ENCODE data around the gene NRTN. TPM values are rescaled to one million over a fixed set of nuclear protein-coding genes. Genes with fewer than 3 reads are reported as not detected.

Gene NRTN
- total RNA-seq, 1 donor from 2014 or later: 3.7 TPM

- Histone ChIP-seq H3K4me1 (no peaks in the 10 kb centered on the region), H3K27me3 (no peaks in the 10 kb centered on the region), H3K36me3 (no peaks in the 10 kb centered on the region), H3K4me3 (no peak overlapping the region), H3K27ac (no peak overlapping the region), H3K9me3 (no peaks in the 10 kb centered on the region)
- intact Hi-C loops (cut with DNase I): no loop called here
- no peak for DNase-seq (ENCODE audit: extremely low spot score in 2 of 2)
- no peak for TF ChIP-seq POLR2AphosphoS5 (IDR thresholded peaks at IDR 0.05; ENCODE audit: insufficient read depth in 1 of 2, low read depth in 1 of 2)
- TF ChIP-seq CTCF (IDR thresholded peaks at IDR 0.05): no peak
- TF ChIP-seq POLR2A (IDR thresholded peaks at IDR 0.05): no peak
Observed at GRCh38 chr19:5863030-5863665, 58.3 kb downstream of the NRTN start.

- intact Hi-C loops (cut with DNase I): no loop called here
- TF ChIP-seq POLR2AphosphoS5 (IDR thresholded peaks at IDR 0.05; ENCODE audit: insufficient read depth in 1 of 2, low read depth in 1 of 2) (no peak), POLR2A (IDR thresholded peaks at IDR 0.05) (no peak), CTCF (IDR thresholded peaks at IDR 0.05) (no peak)
Observed at GRCh38 chr19:5864013-5864720, 59.3 kb downstream of the NRTN start.

GRCh38 chr19:5864725-5865486, 60.0 kb downstream of the NRTN start:
- DNase-seq (ENCODE audit: extremely low spot score in 2 of 2): no peak
- Histone ChIP-seq H3K36me3 (no peaks in the 10 kb centered on the region), H3K27me3 (no peaks in the 10 kb centered on the region), H3K27ac (no peak overlapping the region), H3K9me3 (no peaks in the 10 kb centered on the region), H3K4me3 (no peak overlapping the region), H3K4me1 (no peaks in the 10 kb centered on the region)
- no peak for TF ChIP-seq POLR2AphosphoS5 (IDR thresholded peaks at IDR 0.05; ENCODE audit: insufficient read depth in 1 of 2, low read depth in 1 of 2)
- TF ChIP-seq POLR2A (IDR thresholded peaks at IDR 0.05): no peak
- TF ChIP-seq CTCF (IDR thresholded peaks at IDR 0.05): no peak
- intact Hi-C loops (cut with DNase I): no loop called here

More at GRCh38 chr19:5864013-5864720, 59.3 kb downstream of the NRTN start:
- no peaks in the 10 kb centered on the region for H3K27me3 ChIP-seq
- no peaks in the 10 kb centered on the region for H3K36me3 ChIP-seq
- no peaks in the 10 kb centered on the region for H3K4me1 ChIP-seq
- no peak for DNase-seq (ENCODE audit: extremely low spot score in 2 of 2)
- no peaks in the 10 kb centered on the region for H3K9me3 ChIP-seq
- no peak overlapping the region for H3K4me3 ChIP-seq
- no peak overlapping the region for H3K27ac ChIP-seq

GRCh38 chr19:5865772-5866171, 60.9 kb downstream of the NRTN start:
- H3K9me3 ChIP-seq: no peaks in the 10 kb centered on the region
- H3K36me3 ChIP-seq: no peaks in the 10 kb centered on the region
- intact Hi-C loops (cut with DNase I): no loop called here
- TF ChIP-seq POLR2A (IDR thresholded peaks at IDR 0.05) (no peak), POLR2AphosphoS5 (IDR thresholded peaks at IDR 0.05; ENCODE audit: insufficient read depth in 1 of 2, low read depth in 1 of 2) (no peak), CTCF (IDR thresholded peaks at IDR 0.05) (no peak)
- no peak for DNase-seq (ENCODE audit: extremely low spot score in 2 of 2)
- no peak overlapping the region for H3K4me3 ChIP-seq
- H3K27ac ChIP-seq: no peak overlapping the region
- H3K4me1 ChIP-seq: no peaks in the 10 kb centered on the region
- H3K27me3 ChIP-seq: no peaks in the 10 kb centered on the region

All from vagina (tissue), 2 donors.